DMS79 (cell line): ENCODE results near the gene FAM167B.

ENCODE experiments used
- DNase-seq: peaks from one replicate; lab custom pipeline; 2025; lab: John Stamatoyannopoulos, UW

The FAM167B gene

DNA sequence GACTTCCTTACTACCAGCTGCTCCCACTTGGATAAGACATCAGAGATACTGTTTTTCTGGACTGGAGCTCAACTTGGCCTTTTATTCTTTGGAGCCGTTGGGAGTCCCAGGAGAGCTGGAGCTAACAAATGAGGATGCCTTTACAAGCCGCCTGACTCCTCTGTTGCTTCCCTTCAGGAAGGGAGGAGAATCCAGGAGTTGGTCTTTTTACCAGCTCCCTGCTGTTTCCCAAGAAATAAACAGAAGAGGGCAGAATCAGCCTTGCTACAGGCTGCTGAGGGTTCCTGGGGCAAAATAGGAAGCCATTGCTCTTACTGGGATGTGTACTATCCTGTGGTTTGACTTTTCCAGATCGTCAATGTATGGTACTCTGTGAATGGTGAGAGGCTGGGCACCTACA, 23.3 kb upstream of the FAM167B start:
- DNase-seq: no peak

DNA sequence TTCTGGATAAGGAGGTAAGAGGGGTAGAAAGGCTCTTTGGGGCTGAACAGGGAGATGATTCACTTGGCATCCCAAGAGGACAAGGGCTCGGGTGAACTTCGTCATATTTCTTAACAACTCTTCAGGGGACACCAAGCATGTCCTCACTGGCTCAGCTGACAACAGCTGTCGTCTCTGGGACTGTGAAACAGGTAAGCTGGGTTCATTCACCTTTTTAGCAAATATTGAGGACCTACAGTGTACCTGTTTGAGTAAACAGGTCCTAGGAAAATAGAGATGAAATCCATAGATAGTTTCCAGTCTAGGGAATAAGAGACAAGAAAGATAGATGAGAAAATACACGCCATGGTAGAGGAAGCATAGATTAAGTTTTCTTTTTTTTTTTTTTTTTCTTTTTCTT, 22.7 kb upstream of the FAM167B start:
- no peak for DNase-seq

DNA sequence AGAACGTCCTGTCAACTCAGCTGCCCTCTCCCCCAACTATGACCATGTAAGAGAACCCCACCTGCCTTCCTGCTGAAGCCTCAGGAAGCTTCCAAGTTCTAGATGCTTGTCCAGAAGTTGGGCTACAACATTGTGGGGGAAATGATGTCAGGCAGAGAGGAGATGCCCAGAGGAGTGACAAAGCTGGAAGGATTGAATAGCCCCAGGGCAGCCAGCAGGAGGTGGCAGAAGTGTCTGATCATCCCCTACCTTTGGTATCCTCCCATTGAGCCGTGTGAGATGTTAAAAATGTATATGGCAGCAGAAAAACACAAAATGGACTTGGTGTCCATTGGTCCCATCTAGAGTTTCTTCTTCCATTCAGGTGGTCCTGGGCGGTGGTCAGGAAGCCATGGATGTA, 18.3 kb upstream of the FAM167B start:
- no peak for DNase-seq

DNA sequence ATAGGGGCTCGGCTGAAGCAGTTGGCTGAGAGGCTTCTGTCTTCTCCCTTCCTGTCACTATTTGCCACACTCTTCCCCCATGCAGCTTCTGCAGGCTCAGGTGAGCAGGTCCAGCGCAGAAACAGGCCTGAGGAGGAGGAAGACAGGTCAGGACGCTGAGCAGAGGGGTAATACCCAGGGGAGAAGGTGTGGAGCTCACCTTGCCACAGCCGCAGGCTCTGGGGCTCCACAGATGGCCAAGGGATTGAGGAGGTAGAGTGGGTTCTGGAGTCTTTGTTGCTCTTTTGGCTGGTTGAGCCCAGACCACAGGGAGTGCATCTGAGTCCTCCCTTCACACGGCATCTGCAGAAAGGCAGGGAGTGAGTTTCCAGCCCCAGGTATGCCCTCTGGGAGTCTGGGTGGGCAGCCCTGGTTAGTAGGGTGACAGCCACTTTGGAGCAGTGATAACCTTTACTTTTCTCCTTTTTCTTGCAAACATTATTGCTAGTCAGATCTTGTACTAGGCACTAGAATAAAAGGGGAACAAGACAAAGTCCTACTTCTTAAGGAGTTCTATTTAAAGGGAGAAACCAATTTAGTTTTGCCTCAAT, 15.1 kb upstream of the FAM167B start:
- no peak for DNase-seq

DNA sequence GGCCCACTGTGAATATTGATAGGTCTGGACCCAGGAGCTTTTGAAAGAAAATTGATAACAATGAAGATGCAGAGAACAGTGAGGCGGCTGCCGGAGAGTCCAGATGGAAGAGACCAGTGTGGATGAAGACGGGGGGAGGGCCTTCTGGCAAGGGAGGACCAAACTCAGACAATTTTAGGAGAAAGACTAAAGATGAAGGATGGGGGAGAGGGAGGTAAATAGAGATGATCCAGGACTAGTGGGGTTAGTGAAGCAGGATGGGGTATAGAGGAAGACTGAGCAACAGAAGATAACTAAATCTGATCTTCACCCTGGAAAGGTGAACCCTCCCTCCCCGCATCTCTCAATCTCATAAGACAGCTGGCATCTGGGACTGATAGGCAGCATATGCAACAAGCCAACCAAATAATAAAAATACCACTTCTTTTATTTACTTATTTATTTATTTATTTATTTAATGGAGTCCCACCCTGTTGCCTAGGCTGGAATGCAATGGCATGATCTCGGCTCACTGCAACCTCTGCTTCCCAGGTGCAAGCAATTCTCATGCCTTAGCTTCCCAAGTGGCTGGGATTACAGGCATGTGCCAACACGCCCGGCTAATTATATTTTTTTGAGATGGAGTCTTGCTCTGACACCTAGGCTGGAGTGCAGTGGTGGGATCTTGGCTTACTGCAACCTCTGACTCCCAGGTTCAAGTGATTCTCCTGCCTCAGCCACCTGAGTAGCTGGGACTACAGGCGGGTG, 14.3 kb upstream of the FAM167B start:
- peak; percentile 81 for DNase-seq

DNA sequence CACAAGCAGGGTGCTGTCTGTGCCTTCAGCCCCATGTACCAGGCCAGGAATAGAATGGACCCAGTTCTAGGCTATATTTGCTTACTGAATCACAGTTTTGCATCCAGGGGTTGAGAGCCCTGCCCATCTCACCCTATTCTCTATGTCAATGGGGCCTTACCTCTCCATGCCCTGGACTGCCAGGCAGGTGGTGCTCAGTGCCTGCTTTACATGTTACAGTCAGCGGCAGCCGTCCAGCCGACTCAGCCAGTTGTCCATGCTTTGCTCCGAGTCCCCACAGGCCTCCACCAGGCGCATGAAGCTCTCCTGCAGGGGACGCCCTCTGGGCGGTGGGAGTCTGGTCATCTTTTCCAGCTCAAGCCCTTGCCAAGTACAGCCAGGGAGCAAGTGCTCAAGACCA, 12.2 kb upstream of the FAM167B start:
- no peak for DNase-seq

DNA sequence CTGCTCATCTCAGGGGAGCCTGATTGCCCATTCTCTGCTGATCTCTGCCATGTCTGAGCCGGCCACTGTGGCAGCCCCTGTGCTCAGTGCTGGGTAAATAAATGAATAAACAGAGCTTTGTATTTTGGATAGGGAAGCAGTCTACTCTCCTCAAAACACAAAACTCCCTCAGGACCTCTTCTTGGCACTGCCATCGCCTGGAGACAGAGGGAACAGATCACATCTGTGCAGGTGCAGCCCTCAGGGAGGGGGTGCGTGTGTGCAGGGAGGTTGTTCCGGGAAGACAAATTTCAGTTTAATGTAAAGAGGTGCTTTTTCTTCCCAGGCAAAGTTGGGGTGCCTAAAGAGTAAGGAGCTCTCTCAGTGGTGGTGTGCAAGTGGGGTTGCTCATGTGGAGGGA, 7.7 kb upstream of the FAM167B start:
- DNase-seq: peak; percentile 64

DNA sequence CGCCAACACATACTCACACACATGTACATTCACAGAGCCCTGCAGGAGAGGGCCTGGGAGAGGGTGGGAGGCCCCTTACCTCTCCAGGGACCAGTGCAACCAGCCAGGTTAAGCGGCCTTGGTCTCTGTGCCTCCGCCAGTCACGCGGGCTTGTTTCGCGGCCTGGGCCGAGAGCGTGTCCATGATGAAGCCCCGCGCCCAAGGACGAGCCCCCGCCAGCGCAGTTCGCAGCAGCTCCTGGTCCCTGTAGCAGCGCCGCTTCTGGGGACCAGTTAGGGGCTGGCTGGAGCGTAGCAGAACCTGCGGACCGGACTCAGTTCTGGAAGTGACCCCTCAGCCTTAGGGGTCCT, 7.3 kb upstream of the FAM167B start:
- peak; percentile 64 for DNase-seq

DNA sequence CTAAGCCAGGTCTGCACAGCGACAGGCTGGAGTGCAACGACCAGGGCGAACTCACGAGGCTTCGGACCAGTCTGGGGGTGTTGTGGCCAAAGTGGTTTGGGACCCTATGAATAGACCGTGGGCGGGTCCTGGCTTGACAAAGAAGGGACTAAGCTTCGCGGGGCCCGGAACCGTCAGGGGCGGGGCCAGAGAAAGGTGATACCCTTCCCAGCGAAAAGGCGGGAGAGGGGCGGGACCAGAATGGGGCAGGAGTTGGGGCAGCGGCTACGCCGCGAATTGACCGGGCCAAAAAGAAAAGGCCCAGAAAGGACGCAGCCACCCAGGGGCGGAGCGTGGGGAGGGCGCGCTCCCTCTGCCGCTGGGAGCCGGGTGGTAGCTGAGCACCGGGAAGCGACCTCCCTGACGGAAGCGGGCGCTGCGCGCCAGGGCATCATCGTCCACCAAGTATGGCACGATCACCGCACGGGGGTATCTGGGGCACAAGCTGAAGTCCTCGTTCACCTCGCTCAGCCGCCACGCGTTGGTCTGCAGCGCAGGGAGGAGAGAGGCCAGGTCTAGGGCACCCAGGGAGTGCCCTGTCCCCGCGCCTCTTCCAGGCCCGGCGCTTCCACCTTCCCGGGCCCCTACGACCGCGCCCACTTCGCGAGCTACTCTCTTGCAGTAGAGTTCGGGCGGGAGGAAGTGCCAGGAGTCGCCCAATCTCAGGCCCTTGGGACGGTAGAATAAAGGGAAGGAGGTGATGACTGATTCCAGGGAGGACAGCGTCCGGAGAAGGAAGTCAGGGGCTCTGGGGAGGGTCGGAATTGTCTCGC, 6.7 kb upstream of the FAM167B start:
- peak; percentile 95 for DNase-seq

DNA sequence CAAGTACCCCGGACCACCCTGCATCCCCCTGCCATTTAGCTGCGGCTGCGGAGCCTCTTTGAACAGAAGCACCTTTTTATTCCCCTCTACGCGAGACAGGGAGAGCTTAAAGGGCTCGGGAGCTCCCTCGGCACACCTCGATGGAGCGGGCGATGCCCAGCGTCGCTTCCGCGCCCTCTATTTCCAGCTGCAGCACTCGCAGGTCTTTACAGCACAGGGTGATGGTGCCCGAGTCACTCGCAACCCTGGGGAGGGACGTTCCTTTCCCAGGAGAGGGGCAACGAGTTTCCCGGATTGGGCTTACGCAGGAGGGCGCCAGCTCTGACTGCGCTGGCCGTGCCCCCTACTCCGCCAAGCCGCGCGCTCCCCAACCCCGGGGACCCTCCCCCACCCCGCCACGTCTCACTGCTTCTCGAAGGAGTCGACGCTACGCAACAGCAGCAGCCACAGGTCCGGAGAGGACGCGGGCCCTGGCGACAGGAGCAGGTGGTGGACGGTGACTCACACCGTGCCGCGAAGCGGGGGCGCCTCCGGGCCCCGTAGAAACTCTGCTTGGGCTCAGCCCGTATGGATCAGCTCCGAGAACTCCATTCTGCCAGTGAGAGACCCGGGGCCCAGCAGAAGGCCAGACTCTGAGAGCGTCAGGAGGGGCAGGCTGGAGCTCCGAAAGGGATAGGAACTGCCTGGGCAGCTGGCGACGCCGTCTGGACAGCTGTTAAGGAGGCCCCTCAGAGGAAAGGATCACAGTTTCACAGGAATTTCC, 5.8 kb upstream of the FAM167B start:
- peak; percentile 86 for DNase-seq

DNA sequence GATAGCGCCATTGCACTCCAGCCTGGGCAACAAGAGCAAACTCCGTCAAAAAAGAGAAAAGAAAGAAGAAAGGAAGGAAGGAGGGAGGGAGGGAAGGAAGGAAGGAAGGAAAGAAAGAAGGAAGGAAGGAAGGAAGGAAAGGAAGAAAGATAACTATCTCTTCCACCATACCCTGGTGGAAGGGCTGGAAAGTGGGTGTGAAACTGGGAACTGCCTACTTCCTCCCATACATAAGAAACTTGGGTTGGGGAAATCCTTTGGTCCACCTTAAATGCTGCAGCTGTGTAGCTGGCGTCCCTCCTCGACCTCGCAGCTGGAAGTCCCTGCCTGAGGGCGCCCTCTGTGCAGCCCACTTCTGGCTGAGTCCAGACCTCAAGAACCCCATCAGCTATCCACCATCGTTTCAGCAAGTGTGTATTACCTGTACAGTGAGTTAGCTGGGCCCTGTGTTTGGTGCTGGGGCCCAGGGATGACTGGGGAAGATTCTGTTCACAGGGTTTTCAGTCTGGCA, 4.6 kb upstream of the FAM167B start:
- no peak for DNase-seq

DNA sequence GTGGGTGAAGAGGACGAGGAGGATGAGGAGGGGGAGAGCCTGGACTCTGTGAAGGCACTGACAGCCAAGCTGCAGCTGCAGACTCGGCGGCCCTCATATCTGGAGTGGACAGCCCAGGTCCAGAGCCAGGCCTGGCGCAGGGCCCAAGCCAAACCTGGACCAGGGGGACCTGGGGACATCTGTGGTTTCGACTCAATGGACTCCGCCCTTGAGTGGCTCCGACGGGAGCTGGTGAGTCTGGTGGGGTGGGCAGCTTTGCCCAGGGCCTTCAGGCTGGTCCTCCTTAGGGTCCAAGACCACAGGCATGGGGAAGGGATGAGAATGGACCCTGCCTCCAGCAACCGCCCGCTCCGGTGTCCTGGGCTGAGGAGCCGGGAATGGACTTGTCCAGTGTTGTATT, 430 bp downstream of the FAM167B start:
- no peak for DNase-seq

DNA sequence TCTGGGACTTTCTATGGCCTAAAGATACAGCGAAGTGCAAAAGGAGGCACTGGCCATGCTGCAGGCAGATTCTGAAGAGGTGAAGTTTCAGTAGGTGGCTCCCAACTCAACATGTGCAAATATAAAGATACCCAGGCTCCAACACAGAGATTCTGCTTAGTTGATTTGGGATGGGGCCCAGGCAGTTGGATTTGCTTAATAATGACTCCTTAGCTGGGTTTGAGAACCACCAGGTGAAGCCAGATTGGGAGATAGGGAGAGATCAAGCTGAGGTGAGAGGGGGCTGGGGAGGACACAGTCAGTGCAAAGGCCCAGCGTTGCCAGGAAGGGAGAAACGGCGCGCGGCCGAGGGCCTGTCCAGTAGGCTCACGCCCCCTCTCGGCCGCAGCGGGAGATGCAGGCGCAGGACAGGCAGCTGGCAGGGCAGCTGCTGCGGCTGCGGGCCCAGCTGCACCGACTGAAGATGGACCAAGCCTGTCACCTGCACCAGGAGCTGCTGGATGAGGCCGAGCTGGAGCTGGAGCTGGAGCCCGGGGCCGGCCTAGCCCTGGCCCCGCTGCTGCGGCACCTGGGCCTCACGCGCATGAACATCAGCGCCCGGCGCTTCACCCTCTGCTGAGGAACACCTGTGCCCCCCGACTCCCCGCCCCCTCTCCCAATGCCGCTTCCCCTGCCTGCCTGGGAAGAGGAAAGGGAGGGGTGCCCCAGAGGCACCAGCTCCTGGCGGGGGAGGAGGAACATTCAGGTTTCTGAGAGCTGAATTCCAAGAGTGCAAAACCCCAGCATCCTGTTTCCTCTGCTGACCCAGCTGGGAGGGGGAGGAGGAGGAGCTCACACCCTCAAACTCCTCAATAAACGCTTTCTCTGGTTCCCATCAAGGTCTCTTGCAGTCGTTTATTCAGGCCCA, 1.2 kb downstream of the FAM167B start:
- DNase-seq: no peak

DNA sequence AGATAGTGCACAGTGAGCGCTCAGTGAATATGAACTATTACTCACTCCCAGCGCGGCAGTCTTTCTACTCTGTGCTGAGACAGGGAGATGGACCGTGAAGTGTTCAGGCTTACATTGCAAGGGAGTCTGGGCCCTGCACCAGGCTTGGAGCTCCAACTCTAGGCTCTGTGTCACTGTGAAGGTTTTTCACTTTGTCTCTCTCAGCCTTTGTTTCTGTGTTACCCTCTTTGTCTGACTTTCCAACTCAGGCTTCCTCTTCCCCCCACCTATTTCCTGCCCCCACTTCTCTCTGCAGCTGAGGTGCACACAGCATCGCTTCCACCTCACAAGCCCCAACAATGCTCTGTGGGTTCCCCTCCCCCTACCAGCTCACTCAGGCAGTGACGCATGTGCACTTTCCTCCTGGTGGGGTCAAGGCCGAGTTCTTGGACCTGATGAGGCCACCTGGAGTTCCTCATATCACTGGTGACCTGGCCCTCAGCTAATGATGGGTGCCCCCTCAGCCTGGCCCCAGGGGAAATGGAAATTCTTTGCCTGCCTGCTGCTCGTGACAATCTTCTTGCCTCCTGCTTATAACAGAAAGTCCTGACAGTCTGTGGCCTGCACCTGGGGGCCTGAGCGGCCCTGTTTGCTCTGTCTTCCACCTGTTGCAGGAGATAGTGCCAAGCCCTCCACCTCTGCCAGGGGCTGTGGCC, 3.0 kb downstream of the FAM167B start:
- DNase-seq: no peak

DNA sequence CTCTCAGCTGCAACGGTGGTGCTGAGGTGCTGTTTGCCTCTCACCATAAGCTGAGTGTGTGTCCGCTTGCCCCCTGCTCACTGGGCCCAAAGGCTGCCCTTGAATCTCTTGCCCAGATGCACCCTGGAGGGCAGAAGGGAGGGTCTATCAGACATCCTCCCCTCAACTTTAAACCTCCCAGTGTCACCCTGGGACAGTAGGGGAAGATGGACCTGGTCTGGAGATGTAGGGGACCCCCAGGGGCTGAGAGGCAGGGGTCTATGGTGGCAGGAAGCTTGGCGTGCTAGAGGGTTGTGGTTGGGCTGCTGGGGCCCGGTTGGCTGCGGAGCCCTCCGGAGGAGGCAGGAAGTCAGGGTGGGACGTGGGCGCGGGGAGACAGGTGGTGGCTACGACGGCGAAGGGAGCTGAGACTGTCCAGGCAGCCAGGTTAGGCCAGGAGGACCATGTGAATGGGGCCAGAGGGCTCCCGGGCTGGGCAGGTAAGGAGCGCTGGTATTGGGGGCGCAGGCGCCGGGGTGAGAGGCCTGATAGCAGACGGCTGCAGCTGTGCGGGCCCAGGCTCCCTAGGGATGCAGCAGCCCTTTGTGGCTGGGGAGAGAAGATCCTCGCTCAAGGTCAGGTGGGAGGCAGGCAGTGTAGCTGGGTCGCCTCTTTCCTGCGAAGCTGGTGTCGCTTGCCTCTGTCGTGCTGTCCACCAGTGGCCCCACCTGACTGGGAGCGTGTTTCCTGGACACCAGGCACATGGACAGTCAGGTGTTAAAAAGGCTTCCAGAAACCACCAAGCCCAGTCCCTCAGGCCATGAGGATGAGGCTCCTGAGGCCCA, 4.1 kb downstream of the FAM167B start, which contains the start of gene LCK:
Gene LCK, plus strand, starts transcription at position 373 of the 824 bp plus-strand sequence. CDS start 23,065 bp downstream, outside the sequence.
- no peak for DNase-seq

DNA sequence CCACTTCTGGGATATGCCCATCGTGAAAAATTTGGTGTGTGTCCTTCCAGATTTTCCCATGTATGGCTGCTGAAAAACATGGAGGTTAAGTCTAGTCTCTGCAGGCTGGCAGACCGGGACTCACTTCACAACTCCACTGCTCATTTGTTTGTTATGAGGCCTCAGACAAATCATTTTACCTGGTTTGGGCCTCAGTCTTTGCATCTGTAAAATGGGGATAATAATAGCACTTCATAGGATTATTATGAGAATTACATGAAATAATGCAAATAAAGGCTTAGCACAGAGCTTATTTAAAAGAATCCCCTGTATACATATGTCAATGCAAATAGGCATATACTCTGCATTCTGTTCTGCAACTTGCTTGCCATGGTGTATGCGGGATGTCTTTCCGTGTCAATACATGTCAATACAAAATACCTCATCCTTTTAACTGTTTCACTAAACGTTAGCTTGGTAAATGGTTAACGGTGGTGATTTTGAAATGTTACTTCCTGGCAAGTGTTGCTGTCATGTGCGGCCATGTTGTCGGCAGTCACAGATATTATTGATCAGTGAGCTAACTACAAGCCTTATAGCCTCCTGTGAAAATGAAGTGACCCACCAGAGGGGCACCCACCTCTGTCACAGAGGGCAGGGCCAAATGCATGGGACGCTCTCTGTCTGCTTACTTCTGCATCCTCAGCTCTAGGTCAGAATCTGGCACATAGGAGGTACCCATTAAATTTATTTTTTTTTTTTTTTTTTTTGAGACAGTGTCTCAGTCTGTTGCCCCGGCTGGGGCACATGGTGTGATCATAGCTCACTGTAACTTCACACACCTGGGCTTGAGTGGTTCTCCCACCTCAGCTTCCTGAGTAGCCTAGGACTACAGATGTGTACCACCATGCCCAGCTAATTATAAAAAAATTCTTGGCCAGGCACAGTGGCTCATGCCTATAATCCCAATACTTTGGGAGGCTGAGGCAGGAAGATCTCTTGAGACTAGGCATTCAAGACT, 8.3 kb downstream of the FAM167B start:
- DNase-seq: no peak

DNA sequence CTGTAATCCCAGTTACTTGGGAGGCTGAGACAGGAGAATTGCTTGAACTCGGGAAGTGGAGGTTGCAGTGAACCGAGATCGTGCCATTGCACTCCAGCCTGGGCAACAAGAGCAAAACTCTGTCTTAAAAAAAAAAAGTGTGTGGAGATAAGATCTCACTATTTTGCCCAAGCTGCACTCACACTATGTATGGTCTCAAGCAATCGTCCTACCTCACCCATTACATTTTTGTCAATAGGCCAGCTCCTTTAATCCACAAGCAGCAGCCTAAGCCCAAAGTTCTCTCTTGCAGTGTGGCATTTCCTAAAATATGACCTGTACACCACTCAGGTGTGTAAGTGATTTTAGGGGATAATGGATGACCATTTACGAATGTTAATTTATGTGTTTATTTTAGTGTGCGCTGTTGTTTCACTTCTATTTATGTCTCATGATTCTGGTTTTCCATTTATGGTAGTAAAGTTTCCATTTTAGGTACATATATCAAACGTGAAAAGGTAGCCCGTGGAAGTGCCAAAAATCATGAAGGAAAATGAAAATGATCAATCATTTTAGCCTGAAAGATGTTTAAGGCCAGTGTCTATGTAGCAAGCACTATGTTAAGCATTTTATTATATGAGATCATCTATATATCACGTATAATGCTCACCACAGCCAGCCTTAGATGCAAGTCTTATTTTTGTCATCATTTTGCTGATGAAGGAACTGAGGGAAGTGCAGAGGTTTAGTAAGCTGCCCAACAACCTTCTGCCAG, 9.6 kb downstream of the FAM167B start:
- no peak for DNase-seq

DNA sequence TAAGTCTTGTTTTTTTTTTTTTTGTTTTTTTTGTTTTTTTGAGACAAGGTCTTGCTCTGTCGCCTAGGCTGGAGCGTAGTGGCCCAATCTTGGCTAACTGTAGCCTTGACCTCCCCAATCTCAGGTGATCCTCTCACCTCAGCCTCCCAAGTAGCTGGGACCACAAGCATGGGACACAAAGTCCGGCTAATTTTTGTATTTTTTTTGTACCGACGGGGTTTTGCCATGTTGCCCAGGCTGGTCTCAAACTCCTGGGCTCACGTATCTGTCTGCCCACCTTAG, 10.1 kb downstream of the FAM167B start:
- no peak for DNase-seq
